GM21576 (cell line): ENCODE measurements around the gene PTPN20.
"Not testable (repeated sequence)": the region's sequence is repeated elsewhere in the genome, so short reads cannot be mapped to it uniquely, and the experiment has no call there.

Experiments
- ATAC-seq: cut with Tn5 transposase; IDR thresholded peaks from one replicate; pipeline ENCODE4 v1.9.1; 2021; ENCODE audit warnings: mild to moderate bottlenecking, moderate library complexity; ENCODE audit not compliant: unreplicated experiment

The PTPN20 gene

GRCh38 chr10:46948687-46949518 is 37.7 kb downstream of the PTPN20 start:
- not testable (repeated sequence) for ATAC-seq

- not testable (repeated sequence) for ATAC-seq
These were observed 41.3 kb downstream of the PTPN20 start for GRCh38 chr10:46952540-46952939.

- not testable (repeated sequence) for ATAC-seq
These were observed 49.5 kb downstream of the PTPN20 start for GRCh38 chr10:46960742-46961141.

DNA sequence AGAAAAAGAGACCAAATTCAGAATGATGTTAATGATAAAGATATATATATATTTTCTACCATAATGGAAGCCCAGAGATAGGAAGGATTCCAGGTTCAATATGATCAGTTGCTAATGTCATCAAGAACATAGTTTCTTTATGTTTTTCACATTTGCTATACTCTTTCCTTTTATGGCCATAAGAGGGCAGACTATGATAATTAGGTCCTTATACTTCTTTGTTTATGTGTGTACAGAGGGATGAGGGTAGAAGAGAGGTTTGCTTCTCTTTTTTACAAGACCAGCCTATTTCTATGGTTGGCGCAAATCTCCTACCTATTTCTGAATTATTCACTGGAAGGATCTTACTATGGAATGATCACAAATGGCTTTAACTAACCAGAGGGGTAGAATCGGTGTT is 52.1 kb downstream of the PTPN20 start:
- ATAC-seq = not testable (repeated sequence)

- ATAC-seq = not testable (repeated sequence)
These were observed 55.8 kb downstream of the PTPN20 start for GRCh38 chr10:46967013-46967412.

- not testable (repeated sequence) for ATAC-seq
These were observed 69.0 kb downstream of the PTPN20 start for GRCh38 chr10:46980223-46980622.

DNA sequence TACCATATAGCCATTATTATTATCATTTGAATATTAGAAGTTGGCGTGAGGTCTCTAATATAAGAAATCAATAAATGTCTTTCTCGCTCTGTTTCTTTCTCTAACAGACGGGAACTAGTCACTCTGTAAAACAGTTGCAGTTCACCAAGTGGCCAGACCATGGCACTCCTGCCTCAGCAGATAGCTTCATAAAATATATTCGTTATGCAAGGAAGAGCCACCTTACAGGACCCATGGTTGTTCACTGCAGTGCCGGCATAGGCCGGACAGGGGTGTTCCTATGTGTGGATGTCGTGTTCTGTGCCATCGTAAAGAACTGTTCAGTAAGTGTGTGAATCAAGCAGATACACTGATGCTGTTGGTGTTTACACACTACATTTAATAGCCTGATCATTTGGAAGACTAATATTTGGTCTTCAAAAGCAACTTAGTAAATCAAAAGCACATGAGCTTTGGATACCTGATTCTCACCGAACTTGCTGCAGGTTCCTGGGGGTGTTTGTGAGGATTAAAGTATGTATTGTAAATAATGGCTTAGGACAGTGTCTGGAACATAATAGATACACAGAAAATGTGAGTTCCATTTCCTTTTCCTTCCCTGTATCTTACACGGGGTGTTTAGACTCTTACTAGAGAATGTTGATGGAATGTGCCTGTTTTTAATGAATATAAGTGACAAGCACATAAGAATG is 76.2 kb downstream of the PTPN20 start:
- peak; percentile 69 for ATAC-seq

GRCh38 chr10:46992803-46993561 is 81.8 kb downstream of the PTPN20 start:
- ATAC-seq = no peak

- no peak for ATAC-seq
These were observed 84.0 kb downstream of the PTPN20 start for GRCh38 chr10:46995234-46995633.

DNA sequence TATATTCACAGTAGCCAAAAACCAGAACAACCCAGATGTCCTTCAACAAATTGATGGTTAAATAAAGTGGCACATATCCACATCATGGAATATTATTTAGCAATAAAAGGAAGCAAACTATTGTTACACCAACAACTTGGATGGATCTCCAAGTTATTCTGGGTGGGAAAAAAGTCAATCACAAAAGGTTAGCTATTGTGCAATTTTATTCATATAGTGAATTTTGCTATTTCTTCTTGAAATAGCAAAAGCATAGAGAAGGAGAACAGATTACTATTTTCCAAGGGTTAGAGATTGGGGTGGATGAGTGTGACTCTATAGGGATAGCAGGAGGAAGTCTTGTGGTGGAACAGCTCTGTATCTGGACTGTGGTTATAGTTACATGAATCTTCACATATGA is 87.0 kb downstream of the PTPN20 start:
- no peak for ATAC-seq

- ATAC-seq = no peak
These were observed 87.4 kb downstream of the PTPN20 start for GRCh38 chr10:46998595-46998994.

DNA sequence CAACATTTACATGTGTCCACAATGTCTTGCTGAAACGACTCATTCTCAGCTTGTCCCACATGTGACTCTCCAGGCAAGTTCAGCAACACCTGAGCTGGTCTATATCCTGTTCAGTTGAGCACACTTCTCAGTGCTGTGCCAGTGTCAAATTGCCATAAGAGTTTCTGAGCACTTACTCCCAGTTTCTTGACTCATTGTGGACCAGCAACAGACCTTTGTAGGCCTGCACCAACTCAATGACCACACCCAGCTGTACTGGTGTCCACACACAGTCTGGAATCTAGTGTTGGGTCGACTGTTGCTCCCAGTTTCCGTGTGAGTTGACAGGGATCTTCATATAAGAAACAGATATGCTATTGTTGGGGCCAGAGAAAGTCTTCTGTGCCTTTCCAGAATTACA is 88.0 kb downstream of the PTPN20 start:
- ATAC-seq = no peak

DNA sequence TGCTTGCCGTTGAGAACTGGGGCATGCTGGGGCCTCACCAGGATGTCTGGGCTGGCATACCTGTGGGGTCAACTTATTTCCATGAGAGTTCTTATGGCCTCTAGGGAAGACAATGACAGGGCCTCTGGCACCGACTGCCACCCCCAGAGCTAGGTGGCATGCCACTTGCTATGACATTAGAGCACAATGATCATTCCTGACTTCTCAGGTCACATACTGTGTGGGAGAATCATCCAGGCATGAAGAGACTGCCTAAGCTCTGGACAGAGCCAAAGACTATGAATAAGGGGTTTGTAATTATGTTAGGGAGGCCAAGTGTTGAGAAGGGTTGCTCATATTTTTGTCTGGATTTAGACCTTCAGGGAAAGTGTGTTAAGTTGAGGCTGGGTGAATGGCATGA is 97.5 kb downstream of the PTPN20 start:
- ATAC-seq = no peak

GRCh38 chr10:47009215-47009838 is 98.1 kb downstream of the PTPN20 start:
- no peak for ATAC-seq

- ATAC-seq = no peak
These were observed 98.8 kb downstream of the PTPN20 start for GRCh38 chr10:47010036-47010435.

GRCh38 chr10:47012214-47012613 is 101.0 kb downstream of the PTPN20 start:
- ATAC-seq = no peak

DNA sequence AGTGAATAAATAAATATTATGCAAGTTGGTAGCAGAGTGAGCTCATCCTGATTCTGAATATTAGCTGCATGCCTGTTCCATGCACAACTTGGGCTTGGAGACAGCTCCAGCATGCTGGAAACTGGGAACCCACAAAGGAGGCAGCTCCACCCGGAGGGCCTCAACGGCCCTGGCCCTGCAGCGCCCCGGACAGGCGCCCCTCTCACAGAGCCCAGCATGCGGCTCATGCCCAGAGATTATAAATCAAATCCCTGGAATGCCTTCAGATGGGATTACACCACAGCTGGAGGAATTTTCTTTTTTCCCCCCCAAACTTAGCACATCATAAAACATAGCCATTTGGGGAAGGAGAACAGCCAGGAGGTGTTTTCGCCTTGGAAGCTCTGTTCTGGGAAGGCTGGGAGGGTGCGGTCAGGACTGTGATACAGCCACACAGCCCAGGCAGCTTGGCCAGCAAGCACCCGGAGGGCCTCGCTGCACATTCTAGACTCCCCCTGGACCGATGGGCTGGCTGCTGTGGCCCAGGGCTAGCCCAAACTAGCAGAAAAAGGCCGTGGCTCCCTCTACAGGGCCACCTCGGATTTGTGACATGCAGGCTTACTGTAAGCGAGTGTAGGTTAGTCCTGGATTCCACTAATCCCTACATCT is 102.4 kb downstream of the PTPN20 start:
- no peak for ATAC-seq

DNA sequence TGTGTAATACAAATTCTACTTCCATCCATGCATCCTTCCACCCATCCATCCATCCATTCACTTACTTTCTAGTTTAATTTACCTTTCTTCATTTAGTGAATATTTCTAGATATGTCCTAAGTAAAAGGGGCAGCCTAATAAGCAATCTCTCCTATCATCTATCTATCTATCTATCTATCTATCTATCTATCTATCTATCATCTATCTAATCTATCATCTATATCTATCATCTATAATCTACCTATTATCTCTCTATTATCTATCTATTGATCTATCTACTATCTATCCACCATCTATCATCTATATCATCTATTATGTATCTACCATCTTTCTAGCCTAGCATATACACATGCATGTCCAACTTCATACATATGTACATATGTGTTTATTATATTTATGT is 104.2 kb downstream of the PTPN20 start:
- no peak for ATAC-seq

GRCh38 chr10:47016564-47016963 is 105.3 kb downstream of the PTPN20 start:
- ATAC-seq = no peak

DNA sequence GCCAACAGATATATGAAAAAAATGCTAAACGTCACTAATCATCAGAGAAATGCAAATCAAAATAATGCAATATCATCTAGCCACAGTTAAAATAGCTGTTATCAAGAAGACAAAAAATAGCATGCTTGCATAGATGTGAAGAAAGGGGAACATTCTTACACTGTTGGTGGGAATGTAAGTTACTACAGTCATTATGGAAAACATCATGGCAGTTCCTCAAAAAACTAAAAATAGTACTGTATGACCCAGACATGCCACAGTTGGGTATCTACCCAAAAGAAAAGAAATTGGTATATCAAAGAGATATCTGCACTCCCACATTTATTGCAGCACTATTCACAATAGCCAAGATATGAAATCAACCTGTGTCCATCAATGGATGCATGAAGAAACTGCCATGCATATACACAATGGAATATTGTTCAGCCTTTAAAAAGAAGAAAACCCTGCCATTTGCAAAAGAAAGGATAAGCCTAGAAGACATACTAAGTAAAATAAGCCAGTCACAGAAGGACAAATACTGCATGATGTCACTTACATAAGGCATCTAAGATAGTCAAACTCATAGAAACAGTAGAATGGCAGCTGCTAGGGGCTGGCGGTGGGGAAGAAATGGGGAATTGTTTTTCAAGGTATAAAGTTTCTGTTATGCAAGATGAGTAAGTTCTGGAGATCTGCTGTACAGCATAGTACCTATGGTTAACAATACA is 107.0 kb downstream of the PTPN20 start:
- ATAC-seq = no peak
